CD1c-positive myeloid dendritic cell (primary cell): ENCODE measurements around the gene SINHCAF.
"Not testable (repeated sequence)": the region's sequence is repeated elsewhere in the genome, so short reads cannot be mapped to it uniquely, and the experiment has no call there.

Source experiments
- DNase-seq: peaks from one replicate; pipeline ENCODE4 v3.0.0-alpha.2; 2016; ENCODE audit errors: extremely low spot score

Gene SINHCAF

DNA sequence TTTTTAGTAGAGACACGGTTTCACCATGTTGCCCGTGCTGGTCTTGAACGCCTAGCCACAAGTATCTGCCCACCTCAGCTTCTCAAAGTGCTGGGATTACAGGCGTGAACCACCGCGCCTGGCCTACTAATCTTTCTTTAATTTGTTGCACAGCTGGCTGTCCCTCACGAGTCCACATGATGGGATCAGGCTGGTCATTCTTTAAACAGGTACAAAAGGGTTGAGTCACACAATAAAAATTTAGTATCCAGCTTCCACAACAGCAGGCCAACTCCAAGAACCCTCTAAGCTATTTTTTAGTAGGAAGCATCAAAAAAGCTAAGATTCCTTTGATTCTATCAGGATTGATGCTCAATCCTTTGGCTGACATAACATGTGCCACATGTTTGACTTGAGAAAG, 17.8 kb downstream of the SINHCAF start:
- DNase-seq, result no peak

DNA sequence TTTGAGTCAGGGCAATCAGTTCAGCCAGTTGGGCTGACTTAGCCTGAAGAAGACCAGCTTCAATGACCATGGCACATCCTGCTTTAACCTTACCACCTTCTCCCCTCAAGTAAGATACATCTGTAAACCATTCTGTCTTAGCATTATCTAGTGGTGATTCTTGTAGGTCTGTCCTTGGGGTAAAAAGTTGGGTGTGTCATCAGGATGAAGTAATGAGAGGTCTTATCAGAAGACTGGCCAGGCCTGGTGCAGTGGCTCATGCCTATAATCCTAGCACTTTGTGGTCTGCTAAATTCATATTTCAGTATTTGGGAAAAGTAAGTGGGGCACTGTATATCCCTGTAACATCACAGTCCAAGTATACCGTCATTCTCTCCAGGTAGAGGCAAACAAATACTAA, 19.1 kb downstream of the SINHCAF start:
- no peak for DNase-seq

DNA sequence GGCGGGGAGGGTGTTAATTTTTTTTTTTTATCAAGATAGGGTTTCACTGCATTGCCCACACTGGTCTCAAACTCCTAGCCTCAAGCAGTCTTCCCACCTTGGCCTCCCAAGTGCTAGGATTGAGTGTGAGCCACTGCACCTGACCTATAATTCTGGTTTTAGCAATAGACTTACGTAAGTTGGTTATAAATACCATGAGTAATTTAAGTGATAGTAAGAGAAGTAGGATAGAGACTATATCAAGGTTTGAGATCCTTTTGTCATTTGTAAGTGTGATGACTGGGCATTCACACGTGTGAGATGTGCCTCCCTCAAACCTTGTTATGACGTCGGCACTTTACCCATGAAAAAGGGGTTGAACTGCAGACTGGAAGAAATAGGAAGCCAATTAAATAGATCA, 22.5 kb downstream of the SINHCAF start:
- DNase-seq, result no peak

DNA sequence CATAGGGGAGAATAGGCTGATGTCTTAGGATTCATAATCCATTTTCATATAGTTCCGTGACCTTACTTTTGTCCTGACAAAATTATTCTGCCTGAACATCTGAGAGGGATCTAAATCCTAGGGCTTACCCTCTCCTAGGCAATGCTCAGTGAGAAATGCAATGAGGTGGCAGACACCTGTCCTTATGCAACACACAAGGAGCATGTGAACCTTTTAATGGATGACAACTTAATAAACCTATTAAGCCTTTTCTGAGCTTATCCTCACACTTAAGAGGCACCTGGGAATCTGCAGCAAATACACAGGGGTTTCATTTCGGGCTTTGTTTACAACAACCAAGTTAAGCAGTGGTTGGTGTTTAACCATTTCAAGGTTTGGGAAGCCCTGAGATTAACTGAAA, 24.6 kb downstream of the SINHCAF start:
- DNase-seq, result no peak

DNA sequence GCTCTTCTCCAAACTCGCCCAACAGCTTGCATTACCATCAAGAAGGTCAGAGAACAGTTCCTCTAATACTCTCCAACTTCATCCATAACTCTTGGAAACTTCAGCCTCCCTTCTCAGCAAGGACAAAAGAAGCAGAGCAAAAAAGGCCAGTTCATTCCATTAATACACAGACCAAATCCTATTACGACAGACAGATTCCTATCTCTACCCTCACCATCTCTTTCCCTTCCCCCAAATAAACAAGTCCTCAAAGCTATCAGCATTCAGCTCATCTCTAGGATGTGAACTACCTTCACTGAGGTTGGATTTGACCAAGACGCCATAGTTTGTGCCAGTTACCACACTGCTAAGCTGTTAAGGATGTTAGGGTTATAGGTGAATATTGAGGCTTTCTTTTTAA, 25.2 kb downstream of the SINHCAF start:
- no peak for DNase-seq

DNA sequence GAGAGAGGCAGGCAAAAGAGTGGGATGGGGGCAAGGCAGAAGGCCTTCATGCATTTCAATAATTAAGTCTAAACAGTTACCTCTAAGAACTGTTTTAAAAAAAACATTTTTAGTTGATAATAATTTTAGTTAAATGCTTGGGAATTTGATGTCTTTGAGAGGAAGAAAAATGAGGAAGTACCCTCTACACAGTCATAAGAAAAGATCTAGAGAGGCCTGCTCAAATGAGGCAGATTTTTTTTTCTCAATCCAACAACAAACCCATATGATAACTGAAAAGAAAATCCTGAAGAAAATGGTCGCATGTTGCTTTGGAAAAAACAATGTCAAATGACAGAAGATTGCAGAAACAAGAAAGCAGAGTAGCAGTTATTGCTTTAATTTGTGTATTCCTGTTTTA, 25.6 kb downstream of the SINHCAF start:
- peak; percentile 54 for DNase-seq

DNA sequence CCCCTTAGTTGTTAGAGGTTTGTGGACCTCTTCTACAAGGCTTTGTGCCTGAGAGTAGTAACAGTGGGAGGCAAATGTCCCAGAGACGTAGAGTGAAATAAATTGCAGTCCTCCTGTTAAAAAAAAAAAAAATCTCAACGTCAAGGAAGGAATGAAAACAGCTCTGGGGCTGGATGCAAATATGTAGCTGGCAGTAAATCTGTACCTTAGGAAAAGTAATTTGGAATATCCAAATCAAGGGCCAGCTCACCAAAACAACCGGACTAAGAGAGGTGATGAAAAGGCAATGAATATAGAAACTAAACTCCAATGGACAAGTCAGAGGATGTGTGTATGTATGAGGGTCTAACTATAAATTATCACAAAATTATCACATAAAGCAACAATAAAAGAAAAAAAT, 27.0 kb downstream of the SINHCAF start:
- no peak for DNase-seq

DNA sequence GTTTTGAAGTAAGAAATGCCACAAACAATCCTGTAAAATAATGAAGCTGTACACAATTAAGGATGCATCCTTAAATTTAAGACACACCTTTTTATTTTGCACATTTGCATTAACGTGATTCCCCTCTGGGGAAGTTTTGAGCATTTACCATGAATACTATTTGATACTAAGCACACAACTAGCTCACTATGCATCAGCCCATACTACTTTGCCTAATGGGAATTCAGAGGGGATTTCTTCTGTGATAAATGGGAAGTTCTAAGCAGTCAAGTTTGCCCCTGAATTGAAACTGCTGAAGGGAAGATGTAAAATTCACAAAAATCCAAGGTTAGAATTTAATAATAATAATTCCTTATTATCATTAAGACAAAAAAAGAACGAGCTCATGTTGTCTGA, 27.4 kb downstream of the SINHCAF start:
- DNase-seq, result no peak

DNA sequence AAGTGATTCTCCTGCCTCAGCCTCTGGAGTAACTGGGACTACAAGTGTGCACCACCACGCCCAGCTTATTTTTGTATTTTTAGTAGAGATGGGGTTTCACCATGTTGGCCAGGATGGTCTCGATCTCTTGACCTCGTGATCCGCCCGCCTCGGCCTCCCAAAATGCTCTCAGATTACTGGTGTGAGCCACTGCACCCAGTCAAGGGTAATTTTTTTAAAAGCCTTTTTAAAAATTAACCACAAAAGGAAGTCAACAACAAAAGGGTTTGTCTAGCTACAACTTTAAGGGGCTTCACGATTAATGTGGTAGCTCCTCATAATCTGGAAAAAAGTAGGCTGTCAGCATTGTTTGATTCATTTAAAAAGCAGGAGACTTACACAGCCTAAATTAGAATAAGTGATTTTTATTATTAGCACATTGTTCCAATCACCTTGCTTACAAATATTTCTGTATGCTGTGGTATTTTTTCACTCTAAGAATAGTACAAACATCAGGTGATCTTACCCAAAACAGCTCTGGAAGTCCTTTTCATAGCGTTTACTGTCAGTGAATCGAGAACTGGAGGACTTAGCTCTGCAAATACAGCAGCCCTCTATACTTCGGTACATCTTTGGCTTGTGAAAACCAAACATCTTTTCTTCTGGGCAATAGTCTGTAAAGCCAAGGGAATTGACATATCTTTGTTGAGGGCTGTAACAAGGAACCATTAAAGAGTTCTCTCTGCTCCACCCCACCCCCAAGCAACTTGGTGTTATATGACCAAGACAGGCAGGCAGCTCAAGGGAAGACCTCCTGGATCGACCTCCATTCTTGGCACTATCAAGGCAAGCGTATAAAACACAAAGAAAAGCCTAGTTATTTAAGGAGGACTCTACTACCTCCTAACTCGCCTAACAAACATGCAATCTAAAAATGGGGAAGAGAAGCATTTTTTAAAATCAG, 28.1 kb downstream of the SINHCAF start:
- no peak for DNase-seq

DNA sequence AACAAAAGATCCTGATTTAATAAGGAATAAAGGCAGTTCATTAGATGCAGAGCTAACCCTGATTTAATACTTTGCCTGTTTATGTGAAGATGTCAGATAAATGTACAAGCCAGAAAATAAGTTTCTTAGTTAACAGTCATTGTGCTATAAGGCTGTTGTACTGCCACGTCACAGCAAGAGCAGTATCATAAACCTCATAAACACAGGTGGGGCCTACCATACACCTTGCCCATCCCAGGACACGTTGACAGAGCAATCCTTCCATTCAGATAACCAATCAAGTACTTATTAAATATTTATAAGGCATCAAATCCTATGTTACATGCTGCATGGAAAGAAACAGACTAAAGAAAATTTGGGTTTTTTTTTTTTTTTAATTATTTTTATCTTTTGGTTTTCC, 36.5 kb downstream of the SINHCAF start:
- DNase-seq, result no peak

DNA sequence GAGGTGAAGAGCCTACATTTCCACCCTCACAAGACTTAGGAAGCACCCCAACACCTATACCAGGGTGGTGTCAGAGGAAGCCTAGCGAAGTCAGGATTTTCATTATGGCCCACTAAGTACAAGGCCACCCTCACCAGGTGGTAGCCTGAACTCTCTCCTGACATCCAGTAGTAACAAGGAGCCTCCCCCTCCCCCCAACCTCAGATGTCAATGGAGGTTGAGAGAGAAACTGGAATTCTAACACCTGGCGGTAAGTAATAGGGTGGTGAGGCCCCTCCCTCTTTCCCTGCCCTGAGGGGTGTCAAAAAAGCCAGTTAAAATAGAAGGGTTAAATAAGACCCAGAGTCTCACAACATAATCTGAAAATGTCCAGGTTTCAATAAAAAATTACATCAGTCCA, 37.6 kb downstream of the SINHCAF start:
- no peak for DNase-seq

DNA sequence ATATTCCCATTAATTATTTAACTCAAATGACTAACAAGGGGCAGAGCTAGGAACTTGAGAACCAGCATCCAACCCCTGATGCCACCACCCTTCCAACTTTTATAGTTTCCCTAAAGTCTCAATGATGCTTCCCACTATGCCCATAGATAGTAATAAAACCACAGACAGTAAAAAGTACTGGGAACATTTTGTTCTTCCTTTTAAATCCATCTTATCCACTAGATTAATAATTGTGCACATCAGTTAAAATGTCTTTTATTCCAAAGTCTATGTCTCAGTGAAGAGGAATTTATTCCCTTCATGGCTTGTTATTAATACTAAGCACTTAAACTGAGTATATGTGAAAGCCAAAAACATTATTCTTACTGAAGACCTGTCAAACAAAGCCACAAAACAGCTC, 45.8 kb downstream of the SINHCAF start:
- no peak for DNase-seq

DNA sequence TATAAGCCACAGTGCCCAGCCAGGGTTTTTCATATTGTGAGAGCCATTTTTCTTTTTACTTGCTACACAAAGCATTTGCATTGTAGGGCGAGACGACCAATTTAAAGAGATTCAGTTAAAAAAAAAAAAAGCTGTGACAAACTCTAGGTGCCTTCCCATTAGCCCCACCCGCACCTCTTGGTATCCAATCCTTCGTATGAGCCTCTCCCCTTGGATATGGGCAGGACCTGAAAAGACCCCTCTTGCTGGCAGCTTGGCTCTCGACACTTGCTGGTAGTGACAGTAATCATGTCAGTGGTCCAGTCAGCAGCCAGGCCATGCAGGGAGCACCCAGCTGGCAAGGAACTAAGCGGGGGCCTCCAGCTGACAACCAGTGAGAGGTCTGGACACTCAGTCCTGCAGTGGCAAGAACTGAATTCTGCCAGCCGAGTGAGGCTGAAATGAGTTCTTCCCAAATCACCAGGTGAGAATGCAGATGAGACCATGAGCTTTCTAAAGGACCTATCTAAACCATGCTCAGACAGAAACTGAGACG, 46.5 kb downstream of the SINHCAF start:
- DNase-seq, result no peak

DNA sequence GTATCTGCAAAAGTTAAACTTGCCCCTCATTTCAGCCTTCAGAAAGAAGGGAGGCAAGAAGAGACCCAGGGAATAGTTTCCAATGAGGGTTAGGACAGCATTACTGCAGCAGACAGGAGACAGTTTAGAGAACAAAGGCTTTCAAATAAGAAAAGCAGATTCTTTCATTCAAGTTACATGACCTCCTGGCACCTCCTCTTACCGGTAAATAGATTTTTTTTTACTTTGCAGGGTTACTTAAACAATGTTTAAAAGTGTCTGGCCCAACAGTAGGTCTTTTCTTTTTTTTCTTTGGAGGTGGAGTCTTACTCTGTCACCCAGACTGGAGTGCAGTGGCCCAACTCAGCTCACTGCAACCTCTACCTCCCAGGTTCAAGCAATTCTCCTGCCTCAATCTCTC, 47.1 kb downstream of the SINHCAF start:
- DNase-seq, result no peak

DNA sequence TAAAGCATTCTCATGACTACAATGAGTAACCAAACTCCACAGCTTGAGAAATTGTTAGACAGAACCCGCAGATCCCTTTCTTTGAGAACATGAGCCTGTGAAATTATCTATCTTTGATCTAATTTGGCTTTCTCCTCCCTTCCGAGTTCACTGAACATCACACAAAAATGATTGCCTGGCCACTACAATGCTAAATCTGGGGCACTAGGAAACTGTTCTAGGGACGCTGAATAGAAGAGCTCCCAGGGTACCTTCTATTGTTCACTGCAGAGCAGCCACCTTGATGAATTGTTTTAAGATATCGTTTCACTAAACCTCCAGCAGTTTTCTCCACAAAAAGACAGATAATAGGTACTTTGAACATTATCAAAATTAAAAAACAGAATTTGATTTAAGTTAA, 47.5 kb downstream of the SINHCAF start:
- no peak for DNase-seq

DNA sequence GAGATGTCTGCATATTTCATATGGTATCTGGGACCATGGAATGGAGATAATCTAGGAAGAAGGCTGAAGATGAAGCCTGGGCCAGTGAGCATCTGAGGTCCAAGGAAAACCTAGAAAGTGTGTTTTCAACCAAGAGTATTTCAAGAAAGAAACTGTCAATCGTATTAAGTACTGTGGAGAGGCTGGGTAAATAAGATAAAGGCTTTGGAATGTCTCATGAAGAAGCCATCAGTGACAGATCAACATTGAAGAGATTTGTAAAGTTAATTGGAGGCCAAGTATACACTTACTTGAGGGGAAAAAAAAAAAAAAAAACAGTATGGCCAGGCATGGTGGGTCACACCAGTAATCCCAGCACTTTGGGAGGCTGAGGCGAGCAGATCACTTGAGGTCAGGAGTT, 48.9 kb downstream of the SINHCAF start:
- no peak for DNase-seq

DNA sequence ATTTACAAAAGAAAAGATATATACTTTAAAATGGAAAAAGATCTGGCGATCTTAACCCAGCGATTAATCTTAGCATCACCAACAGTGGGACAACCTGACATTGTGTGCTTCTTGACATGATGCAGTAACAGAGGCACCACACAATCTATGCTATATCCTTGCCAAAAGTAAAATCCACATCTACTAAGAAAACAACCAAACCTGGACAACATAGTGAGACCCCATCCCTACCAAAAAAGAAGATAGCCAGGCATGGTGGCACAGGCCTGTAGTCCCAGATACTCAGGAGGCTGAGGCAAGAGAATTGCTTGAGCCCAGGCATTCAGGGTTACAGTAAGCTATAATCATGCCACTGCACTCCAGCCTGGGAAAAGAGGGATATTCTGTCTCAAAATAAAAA, 50.5 kb downstream of the SINHCAF start:
- no peak for DNase-seq

DNA sequence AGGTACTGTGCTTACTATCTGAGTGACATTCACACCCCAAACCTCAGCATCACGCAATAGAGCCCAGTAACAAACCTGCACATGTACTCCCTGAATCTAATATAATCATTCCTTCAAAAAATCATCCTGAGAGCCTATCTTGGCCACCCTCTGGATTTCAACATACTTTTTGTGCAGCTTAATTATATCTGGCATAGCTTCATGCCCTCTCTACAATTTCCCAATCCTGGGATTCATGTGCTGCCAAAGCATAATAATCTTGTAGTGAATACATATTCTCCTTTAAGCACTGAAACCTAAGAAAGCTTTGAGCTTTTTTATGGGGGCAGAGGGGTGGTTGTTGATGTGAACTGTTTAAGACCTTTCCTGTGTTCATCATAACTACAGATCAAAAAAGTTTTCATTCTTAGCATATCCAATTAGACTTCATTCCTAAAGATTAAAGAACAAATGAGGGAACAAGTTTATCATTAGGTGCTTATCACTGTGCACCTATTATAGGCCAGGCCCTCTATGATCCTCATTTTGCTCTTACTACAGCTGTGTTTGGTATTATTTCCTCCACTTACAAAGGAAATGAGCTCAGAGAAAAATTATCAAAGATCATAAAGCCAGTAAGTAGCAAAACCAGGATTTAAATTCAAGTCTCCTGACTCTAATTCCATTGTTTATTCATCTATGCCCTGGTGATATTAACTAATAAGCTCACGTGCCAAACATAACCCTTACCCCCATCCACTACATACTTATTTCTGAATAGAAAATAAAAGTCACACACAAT, 51.2 kb downstream of the SINHCAF start:
- DNase-seq, result no peak

DNA sequence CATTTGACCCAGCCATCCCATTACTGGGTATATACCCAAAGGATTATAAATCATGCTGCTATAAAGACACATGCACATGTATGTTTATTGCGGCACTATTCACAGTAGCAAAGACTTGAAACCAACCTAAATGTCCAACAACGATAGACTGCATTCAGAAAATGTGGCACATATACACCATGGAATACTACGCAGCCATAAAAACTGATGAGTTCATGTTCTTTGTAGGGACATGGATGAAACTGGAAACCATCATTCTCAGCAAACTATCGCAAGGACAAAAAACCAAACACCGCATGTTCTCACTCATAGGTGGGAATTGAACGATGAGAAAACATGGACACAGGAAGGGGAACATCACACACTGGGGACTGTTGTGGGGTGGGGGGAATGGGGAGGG, 52.2 kb downstream of the SINHCAF start:
- not testable (repeated sequence) for DNase-seq

DNA sequence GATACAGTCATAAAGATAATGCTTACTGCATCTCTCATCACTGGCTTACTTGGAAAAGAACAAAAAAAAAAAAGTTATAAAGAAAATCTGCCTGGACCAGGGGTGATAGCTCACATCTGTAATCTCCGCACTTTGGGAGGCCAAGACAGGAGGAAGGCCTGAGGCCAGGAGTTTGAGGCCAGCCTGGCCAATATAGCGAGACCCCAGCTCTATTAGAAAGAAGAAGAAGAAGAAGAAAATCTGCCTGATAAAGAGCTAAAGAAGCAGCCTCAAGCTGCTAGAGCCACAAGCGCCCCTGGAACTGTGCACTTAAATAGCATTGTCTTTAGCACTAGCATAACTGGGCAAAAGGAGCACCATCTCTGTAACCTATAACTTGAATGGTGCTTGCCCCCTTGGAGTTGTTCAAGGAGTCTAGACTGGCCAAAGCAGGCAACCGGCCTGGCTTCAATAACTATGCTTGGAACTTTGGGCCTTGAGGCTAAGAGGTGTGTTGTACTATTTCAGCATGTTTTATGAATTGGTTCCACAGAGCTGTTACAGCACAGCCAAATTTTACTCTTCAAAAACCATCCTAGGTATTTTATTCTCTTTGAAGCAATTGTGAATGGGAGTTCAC, 53.2 kb downstream of the SINHCAF start:
- no peak for DNase-seq

DNA sequence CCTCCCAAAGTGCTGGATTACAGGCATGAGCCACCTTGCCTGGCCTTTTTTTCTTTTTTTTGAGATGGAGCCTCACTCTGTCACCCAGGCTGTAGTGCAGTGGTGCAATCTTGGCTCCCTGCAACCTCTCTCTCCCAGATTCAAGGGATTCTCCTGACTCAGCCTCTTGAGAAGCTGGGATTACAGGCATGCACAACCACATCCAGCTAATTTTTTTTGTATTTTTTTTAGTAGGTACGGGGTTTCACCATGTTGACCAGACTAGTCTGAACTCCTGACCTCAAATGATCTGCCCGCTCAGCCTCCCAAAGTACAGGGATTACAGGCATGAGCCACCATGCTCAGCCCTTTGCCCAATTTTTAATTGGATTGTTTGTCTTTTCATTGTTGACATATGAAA, 58.0 kb downstream of the SINHCAF start:
- no peak for DNase-seq

DNA sequence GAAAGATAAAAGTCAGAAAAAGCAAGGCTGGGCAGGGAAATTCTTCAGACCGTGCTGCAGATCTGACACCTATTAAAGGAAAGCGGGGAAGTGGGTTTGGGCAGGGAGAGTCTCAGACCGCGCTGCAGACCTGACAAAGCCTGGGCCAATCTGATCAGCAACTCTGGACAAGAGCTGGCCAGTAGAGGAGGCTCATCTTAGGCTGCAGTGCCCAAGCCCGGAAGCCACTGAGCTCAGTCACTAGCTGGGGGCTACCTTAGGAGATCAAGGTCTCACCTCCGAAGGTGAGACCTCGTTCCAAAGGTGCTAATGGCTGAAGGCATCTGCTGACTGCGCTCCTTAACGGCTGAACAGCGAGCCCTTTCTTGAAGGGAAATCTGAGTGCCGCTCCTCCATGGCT, 60.2 kb downstream of the SINHCAF start:
- no peak for DNase-seq
